Activated T-cell treated with anti-CD3 and anti-CD28 coated beads for 48 hours (primary cell): Measurements from ENCODE around the gene TFB2M.

Experiments used
- DNase-seq: peaks from one replicate; pipeline ENCODE4 v3.0.0-alpha.2; 2020; ENCODE audit warnings: low read depth

Gene TFB2M

GRCh38 chr1:246513041-246513440 lies 53.0 kb downstream of the TFB2M start:
- DNase-seq: no peak

GRCh38 chr1:246512635-246513034 lies 53.4 kb downstream of the TFB2M start:
- no peak for DNase-seq

GRCh38 chr1:246512230-246512629 lies 53.8 kb downstream of the TFB2M start:
- DNase-seq: no peak

GRCh38 chr1:246511203-246511602 lies 54.9 kb downstream of the TFB2M start:
- no peak for DNase-seq

- no peak for DNase-seq
Observed at GRCh38 chr1:246510147-246511030, 55.7 kb downstream of the TFB2M start.

- no peak for DNase-seq
Observed at GRCh38 chr1:246508897-246509688, 57.0 kb downstream of the TFB2M start.

- peak; percentile 69 for DNase-seq
Observed at GRCh38 chr1:246506674-246507481, 59.2 kb downstream of the TFB2M start, which contains the start of gene SMYD3. Gene SMYD3 (minus strand): TSS chr1:246507279.

GRCh38 chr1:246506367-246506673 lies 59.7 kb downstream of the TFB2M start:
- no peak for DNase-seq

GRCh38 chr1:246503341-246503740 lies 62.7 kb downstream of the TFB2M start:
- no peak for DNase-seq

- DNase-seq: no peak
Observed at GRCh38 chr1:246497331-246497915, 68.6 kb downstream of the TFB2M start.

GRCh38 chr1:246492611-246493245 lies 73.3 kb downstream of the TFB2M start:
- DNase-seq: peak; percentile 37

- DNase-seq: no peak
Observed at GRCh38 chr1:246491551-246492053, 74.5 kb downstream of the TFB2M start.
